Bone marrow (tissue), 2 donors: Measurements from ENCODE around the gene SENP2.
"Not testable (repeated sequence)": the region's sequence is repeated elsewhere in the genome, so short reads cannot be mapped to it uniquely, and the experiment has no call there.

Experiments used
- DNase-seq, 2 donors: peaks; one replicate each; lab custom pipeline; 2025; lab: John Stamatoyannopoulos, UW

Gene SENP2

DNA sequence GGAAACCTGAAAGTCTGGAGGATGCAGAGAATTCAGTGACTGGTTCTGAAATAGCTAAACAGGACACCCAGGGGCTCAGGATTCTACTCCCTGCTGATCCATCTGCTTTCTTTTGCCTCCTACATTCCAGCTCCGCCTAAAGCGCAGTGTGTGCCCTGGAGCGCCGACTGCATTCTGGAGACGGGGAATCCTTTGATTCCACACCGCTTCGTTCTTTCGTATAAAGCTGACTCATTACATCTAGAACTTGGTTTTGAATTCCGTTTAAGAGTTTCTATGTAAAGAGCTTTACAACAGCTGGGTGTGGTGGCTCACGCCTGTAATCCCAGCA lies 61.8 kb downstream of the SENP2 start:
- DNase-seq = no peak

DNA sequence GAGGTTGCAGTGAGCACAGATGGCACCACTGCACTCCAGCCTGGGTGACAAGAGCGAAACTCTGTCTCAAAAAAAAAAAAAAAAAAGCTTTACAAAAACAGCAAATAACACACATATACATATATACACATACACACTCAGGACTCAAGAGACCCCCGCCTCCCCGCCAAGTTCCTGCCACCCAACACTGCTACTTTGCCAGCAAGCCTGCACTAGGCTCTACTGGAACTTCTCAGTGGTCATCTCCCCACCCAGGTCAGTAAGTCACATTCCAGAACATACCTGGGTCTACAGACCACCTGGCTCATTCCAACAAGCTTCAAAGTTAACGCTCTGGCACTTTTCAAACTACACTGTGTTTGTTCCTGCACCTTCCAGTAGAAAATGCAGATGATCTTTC lies 62.3 kb downstream of the SENP2 start:
- DNase-seq = no peak

DNA sequence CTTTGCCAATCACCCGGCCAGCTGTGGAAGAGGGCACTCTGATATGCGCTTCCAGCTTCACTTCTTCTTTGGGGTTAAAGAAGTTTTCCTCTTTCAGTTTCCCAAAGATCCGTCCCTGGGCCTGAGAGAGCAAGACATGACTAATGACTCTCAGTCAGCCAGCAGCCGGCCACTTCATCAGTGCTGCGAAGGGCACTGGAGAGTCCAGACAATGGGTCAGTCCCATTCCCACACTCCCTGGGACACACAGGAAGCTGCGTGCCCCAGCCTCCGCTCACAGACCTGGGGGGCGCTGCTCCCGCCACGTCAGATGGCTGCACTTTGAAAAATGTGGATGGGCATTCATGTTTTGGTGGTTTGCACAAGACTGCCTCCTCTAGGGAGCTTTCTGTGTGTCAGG lies 63.3 kb downstream of the SENP2 start:
- no peak for DNase-seq

DNA sequence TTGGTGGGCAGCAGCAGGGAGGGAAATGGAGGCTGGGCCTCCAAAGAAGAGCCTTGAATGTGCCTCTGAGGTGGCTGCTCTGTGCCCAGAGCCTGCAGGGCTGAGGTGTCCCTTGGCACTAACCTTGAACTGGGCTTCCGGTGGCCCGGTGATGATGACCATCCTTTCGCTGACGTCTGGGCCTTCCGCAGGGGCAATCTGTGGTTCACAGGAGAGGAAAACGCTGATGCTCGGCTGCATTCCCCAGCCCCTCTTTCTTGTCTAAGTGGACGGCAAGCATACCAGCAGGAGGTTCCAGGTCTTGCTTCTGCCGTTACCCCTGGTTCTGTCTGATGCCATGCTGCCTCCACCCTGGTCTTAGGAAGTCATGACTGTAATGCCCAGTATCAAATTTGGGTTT lies 65.9 kb downstream of the SENP2 start:
- no peak for DNase-seq

DNA sequence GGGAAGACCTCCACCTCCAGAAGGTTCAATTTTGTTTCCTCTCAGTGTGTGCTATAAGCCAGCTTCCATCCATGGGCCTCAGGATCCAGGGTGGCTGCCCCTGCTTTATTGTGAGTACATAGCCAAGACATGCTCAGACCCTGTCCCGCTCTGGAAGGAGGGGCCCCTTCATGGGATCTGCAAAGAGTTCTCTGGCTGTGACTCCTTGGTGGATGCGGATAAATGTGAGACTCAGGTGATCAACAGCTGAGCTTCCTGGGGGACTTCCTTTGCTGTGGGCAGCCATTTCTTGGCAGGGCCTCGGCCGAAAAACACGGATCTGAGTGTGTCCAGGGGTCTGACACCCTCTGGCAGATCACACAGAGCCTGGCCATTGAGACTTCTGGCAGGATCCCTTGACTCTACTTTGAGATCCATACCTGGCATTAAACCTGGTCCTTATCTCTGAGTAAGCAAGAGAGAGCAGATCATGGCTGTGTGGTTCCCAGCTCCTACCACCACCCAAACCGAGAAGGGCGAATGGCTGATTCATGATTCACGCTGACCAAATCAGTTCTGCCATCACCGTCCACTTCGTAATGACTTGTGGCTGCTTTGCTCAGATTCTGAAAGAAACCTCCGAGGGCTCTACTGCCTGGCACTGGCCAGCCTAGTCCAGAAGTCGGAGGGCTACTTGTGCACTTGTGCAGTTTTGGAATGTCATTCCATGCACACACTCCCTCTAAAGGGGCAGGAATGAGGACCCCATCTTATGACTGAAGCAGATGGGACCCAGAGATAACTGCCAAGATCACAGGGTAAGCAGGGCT lies 68.1 kb downstream of the SENP2 start:
- DNase-seq = no peak

DNA sequence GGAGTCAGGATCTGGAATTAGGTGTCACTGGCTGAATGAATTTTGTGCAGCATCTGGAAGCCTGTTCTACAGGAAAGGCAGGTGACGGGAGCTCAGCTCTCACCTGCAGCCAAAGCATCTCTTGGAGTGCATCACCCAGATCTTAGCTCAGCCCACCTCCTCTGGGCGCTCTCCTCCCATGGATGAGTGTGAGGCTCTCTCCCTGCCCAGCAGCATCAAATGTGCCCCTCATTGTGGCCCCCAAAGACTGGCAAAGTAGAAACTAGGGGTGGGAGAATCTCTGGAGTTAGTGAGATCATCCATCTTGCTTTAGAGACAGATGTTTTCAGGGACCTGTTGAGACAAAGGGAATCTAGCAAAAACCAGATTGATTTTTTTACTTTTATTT lies 68.7 kb downstream of the SENP2 start:
- DNase-seq = no peak

DNA sequence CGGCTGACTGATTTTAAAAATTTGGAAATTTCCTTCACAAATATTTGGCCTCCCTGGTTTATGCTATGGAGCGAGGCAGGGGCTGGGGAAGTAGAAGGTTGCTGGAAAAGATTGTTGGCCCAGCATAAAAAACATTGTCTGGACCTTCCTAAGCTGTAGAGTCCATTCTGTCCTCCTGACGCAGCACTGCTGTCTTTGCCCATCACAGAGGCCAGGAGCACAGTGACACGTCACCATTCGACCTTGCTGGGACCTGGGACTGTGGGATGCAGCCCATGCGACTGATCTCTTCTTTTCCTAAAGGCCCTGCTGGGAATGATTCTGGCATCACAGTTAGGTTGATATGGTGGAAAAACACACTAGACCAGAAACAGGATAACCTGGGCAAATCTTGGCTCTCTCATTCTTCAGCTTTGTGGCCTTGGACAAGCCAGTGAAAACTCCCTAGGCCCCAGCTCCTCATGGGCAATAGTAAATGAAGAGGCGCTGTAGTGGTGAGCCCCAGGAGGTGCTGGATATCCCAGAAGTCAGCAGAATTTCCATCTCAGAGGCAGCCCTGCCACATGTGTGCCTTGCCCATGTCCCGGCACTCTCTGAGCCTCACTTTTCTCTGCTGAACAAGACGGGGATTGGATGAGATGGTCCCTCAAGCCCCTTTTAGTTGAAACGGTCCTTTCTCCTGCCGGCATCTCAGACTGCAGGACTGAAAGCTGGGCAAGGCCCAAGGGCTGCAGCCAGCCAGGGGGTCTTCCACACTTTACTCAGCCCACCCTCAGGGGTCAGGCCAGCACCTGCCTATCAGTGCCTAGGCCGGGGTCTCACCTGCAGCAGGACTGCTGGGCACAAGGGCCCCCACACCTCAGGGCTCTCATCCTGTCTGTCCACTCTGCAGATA lies 69.6 kb downstream of the SENP2 start:
- no peak for DNase-seq

DNA sequence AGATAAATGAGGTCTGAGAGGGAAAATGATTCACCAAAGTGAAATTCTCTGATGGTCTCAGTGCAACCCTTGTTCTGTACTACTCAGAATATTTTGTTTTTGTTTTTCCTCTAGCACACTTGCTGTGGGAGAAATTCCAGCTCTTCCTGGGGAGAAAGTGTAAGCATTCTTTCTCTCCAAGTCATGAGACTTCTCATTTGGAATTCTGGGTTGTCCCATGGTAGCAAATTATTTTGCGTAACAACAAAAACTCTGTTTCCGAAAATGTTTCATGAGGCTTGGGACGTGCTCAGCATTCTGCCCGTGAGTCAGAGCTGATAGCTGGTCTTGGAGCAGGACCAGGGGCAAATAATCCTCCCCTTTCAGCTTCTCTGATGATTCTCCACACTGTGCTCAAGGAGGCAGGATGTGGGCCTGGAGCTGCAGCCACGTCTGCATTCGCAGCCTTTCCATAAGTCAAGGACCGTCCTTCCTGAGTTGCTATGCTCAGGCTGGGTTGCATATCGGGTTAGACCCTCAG lies 70.3 kb downstream of the SENP2 start:
- DNase-seq = no peak

DNA sequence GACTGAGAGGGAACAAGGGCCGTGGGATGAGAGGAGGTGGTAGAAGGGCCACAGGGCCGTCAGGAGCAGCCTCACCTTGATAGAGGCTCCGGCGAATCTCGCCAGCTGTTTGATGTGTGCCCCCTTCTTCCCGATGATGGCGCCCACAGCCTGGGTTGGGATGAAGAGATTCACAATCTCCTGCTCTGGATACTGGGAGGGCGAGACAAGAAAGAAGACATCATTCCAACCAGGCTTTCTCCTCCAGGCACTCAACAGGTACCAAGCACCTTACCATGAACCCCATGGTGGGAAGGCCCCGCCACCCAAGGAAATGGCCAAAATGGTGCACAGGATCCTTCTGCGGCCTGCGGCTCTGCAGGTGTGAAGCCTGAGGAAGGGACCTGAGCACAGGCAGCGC lies 71.1 kb downstream of the SENP2 start:
- DNase-seq = no peak

DNA sequence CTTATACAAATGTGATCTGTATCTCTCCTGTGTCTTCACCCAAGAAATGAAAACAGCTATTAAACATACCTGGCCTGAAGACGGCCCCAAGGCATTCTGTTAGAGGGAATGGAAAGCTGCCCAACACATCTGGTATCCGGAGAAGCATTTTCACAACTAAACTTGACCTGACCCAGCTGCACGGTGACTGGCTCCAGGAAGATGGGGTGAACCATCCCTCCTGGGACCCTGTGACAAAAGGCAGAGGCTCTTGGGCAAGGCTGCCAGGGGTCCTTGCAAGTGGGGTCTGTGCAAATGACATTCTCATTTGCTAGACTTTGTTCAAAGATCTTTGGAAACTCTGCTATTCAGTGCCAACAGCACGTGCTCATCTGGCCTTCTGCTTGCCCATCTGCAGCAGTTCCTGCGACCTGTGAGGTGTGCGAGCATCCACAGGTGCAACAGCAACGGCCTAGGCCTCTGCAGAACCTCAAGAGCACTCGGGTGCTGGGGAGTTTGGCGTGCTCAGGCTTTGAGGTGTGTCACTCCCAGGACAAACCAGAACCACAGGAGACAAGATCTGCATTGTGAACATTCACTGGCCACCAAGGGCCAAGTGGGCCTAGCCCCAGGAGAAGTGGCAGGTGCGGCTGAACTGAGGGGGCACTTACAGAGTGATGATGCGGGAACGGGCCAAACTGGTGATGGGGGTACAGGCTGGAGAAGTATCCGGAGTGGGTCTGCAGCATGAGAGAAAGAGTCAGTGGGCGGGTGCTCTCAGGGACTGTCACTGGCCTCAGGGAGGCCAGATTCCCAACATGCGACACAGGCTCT lies 71.8 kb downstream of the SENP2 start:
- no peak for DNase-seq

DNA sequence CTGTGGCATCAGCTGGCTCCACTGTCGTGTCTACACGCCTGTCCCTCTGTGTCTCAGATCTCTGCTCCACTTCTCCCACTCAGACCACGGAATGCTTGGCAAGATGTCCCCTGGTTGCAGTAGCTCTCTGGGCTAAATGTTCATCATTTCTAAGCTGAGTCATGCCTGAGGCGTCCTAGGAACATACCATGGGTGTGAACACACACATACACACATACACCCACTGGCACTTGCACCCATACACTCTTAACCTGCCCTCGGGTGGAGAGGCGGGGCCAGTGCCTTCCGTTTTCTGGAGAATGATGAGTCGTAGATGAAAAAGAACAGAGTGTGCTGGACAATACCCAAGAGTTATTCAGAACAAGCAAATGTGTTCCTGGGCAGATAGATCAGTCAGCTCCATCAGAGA lies 72.4 kb downstream of the SENP2 start:
- no peak for DNase-seq

DNA sequence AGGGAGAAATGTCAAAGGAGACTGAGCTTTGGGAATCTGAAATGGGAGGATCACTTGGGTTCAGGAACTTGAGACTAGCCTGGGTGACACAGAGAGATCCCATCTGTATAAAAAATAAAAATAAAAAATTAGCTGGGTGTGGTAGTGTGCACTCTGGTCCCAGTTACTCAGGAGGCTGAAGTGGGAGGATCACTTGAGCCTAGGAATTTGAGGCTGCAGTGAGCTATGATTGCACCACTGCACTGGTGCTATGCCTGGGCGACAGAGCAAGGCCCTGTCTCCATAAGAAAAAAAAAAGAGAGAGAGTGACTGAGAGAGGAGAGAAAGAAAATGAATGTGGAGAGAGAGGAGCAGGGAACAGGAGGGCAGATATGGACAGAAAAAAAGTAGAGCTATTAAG lies 72.8 kb downstream of the SENP2 start:
- no peak for DNase-seq

DNA sequence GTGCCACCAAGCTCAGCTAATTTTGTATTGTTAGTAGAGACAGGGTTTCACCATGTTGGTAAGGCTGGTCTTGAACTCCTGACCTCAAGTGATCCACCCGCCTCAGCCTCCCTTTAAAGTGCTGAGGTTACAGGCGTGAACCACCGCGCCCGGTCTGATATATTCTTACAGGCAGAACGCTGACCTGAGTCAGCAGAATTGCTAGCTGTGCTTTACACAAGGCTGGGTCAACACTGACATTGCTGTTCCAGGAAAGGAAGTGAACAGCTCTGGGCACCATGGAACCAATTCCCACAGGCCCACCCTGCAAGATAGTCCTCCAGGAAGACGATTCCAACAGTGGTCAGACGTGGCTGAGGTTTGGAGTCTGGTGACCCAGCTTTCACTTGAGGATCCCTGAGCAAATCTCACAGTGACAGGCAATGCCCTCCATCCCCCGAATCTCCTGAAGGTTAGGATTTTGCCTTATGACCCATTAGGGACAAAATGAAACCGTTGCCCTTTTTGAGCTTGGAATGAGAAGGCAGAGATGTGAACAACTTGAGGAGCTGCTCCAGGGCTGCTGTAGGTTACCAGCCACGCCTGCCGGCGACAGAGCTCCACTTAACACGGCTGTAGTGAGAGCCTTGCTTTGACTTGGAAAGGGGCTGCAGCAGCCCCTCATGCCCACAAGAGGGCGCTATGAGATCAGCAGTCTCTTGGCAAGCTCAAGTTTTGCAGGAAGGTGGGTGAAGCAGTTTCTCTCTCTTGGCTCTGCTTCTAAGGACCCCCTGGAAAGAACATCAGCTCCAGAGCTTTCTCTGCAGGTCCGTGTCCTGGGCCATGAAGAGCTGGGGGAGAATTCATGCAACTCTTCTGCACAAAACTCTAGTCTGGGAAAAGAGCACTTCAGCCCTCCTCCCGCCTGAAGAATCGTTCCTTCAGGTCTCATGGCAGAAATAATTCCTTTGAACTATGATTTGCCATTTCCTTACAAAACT lies 74.1 kb downstream of the SENP2 start:
- DNase-seq = peak; percentile 22 to 48

DNA sequence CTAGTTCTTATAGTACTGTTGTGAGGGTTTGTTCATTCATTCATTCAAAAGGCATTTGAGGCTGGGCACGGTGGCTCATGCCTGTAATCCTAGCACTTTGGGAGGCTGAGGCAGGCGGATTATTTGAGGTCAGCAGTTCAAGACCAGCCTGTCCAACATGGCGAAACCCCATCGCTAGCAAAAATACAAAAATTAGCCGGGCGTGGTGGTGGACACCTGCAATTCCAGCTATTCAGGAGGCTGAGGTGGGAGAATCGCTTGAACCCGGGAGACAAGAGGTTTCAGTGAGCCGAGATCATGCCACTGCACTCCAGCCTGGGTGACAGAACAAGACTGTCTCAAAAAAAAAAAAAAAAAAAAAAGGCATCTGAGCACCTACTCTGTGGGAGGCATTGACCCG lies 75.2 kb downstream of the SENP2 start:
- not testable (repeated sequence) for DNase-seq

DNA sequence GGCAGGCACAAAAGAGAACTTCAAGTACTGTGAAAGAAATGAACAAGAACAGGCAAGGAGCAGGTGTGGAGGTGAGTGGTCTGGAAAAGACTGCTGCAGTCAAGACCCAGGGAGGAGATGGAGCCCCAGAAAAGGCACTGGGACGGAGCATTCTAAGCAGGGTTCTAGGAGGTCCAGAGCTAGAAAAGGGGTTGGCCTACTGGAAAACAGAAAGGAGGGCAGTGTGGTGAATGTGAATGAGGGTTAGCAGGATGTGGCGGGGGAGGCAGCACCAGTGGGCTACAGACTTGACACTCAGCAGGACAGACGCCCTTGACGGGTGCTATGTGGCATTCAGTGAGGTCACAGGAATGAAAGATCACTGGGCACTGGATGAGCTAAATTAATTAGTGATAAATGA lies 75.7 kb downstream of the SENP2 start:
- DNase-seq = no peak

DNA sequence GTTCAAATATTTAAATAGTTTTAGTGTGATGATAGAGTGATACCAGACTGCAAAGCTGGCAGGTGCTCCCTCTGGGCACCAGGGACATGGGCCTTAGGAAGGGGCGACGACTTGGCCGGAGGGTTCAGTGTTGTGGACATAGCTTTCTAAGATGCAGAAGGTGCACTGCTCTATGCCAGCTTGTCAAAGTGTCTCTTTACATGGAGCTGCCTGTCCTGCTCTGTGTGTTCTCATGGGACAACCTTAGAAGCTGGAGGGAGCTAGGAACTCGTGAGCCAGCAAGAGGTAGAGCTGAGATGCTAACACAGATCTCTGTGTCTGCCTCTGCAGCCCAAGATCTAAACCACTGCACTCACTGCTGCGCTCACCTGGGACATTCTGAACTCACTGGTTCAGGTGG lies 77.8 kb downstream of the SENP2 start:
- DNase-seq = no peak

DNA sequence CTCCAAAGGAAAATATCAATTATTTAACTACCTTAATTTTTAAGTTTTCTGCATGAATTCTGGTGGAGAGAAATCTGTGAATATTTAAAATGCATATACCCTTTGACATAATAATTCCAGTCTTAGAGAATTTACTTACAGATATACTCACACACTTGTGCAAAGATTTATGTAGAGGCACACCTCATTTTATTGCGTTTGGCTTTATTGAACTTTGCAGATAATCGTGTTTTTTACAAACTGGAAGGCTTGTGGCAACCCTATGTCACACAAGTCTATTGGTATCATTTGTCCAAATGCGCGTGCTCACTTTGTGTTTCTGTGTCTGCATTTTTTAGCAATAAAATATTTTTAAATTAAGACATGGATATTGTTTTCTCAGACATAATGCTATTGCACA lies 81.5 kb downstream of the SENP2 start:
- DNase-seq = no peak

DNA sequence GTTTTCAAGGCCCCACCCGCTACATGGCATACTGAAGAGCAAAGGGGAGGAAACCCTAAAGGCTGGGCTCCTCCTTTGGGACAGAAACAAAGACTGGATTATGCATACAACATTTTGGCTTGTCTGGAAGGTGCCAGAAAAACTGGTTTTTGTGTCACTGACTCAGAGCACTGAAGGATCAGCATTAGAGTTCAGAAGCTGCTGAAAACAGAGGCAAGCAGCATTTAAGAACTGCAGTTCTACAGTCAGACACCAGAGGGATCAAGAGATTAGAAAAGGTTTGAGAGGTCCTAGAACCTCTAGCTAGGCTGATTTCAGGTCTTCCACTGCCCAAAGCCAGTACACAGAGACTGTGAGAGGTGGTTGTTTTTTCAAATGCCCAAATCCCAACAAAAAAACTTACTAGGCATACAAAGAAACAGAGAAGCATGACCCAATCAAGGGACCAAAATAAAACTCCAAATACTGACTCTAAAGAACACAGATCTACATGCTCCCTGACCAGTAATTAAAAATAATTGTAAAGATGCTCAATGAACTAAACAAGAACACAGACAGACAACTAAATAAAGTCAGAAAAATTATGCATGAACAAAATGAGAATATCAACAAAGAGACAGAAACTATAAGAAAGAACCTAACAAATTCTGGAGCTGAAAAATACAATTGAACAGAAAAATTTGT lies 91.2 kb downstream of the SENP2 start:
- peak in 1 of 2 donors; percentile 69 for DNase-seq

DNA sequence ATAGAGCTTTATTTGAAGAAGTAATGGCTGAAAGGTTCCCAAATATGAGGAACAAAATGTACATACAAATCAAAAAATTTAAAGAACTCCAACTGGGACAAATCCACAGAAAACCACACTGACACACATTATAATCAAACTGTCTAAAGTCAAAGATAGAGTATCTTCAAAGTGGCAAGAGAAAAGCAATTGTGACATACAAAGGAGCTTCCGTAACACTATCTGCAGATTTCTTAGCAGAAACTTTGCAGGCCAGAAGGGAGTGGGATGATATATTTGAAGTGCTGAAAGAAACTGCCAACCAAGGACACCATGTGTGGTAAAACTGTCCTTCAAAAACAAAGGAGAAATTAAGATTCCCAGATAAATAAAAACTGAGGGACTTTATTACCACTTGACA lies 91.9 kb downstream of the SENP2 start:
- DNase-seq = no peak

DNA sequence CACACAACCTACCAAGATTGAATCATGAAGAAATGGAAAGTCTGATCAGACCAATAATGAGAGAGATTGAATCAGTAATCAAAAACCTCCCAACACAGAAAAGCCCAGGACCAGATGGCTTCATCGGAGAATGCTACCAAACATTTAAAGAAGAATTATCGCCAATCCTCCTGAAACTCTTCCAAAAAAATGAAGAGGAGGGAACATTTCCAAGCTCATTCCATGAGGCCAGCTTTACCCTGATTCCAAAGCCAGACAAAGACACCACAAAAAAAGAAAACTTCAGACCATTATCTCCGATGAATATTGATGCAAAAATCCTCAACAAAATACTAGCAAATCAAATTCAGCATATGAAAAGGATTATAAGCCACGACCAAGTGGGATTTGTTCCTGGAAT lies 94.1 kb downstream of the SENP2 start:
- DNase-seq = no peak
